Hepatocyte (in vitro differentiated cells): ENCODE measurements around the gene ARID4B. TPM values are rescaled to one million over a fixed set of nuclear protein-coding genes. Genes with fewer than 3 reads are reported as not detected.

Experiments used
- DNase-seq: peaks from one replicate; pipeline ENCODE4 v3.0.0-alpha.2; 2016; ENCODE audit warnings: low spot score
- H2AFZ ChIP-seq: fragments of 200-600 bp; sonication (generic); 2 replicates; pipeline ENCODE4 v1.6.0; 2016; ENCODE audit warnings: antibody characterized with exemption, mild to moderate bottlenecking
- H3K27ac ChIP-seq: fragments of 200-600 bp; sonication (generic); 2 replicates; pipeline ENCODE4 v1.5.1; 2016; ENCODE audit warnings: mild to moderate bottlenecking
- H3K27me3 ChIP-seq: fragments of 200-600 bp; sonication (generic); 2 replicates; pipeline ENCODE4 v1.6.1; 2016
- H3K36me3 ChIP-seq: fragments of 200-600 bp; sonication (generic); replicated peaks from 2 replicates; pipeline ENCODE4 v1.5.1; 2016; ENCODE audit warnings: low read depth; ENCODE audit not compliant: insufficient read depth
- H3K4me1 ChIP-seq: fragments of 200-600 bp; sonication (generic); 2 replicates; pipeline ENCODE4 v1.5.1; 2016; ENCODE audit warnings: mild to moderate bottlenecking, moderate library complexity; ENCODE audit not compliant: insufficient read depth
- H3K4me2 ChIP-seq: fragments of 200-600 bp; sonication (generic); 2 replicates; pipeline ENCODE4 v1.6.0; 2016
- H3K4me3 ChIP-seq: fragments of 200-600 bp; sonication (generic); 2 replicates; pipeline ENCODE4 v1.5.1; 2016; ENCODE audit warnings: mild to moderate bottlenecking
- H3K79me2 ChIP-seq: fragments of 200-600 bp; sonication (generic); 2 replicates; pipeline ENCODE4 v1.6.0; 2017; ENCODE audit warnings: mild to moderate bottlenecking
- H3K9me2 ChIP-seq: fragments of 200-600 bp; sonication (generic); replicated peaks from 2 replicates; pipeline ENCODE4 v1.6.0; 2017; ENCODE audit warnings: mild to moderate bottlenecking; ENCODE audit not compliant: insufficient read depth
- H3K9me3 ChIP-seq: fragments of 200-600 bp; sonication (generic); 2 replicates; pipeline ENCODE4 v1.5.1; 2016; ENCODE audit warnings: low read depth, mild to moderate bottlenecking
- H4K20me1 ChIP-seq: fragments of 200-600 bp; sonication (generic); 2 replicates; pipeline ENCODE4 v1.6.0; 2016; ENCODE audit warnings: mild to moderate bottlenecking; ENCODE audit not compliant: insufficient read depth, poor library complexity, severe bottlenecking
- CTCF ChIP-seq: fragments of 200-600 bp; sonication (generic); IDR thresholded peaks from 2 replicates; pipeline ENCODE4 v1.5.1; 2016; ENCODE audit warnings: antibody characterized with exemption, mild to moderate bottlenecking; ENCODE audit not compliant: poor library complexity
- EZH2 ChIP-seq: fragments of 200-600 bp; sonication (generic); IDR thresholded peaks from 2 replicates; pipeline ENCODE4 v1.6.1; 2016; ENCODE audit warnings: antibody characterized with exemption, mild to moderate bottlenecking, borderline replicate concordance
- EZH2phosphoT487 ChIP-seq: fragments of 200-600 bp; sonication (generic); IDR thresholded peaks from one replicate; pipeline ENCODE4 v1.6.1; 2018; ENCODE audit warnings: antibody characterized with exemption, mild to moderate bottlenecking, low read depth, moderate library complexity; ENCODE audit not compliant: unreplicated experiment, severe bottlenecking
- WGBS: methylation state at CpG from one replicate; pipeline ENCODE4 v1.1.6; 2016; ENCODE audit warnings: low lambda C conversion rate; ENCODE audit errors: missing lambda C conversion rate; 5-methylcytosine and 5-hydroxymethylcytosine counted together
- polyA plus RNA-seq: library from polyadenylated mRNA; unstranded; fragments of >200 nt; fragmentation: Nextera tagmentation; extraction: Ambion mirVana; gene quantifications from 2 replicates; pipeline ENCODE4 v1.2.1, GENCODE V29; 2016
- total RNA-seq: library from RNA; depleted of rRNA; stranded (reverse); fragments of >200 nt; gene quantifications from 2 replicates; pipeline ENCODE4 v1.2.3, GENCODE V29; 2014

The ARID4B gene
- total and polyA plus RNA-seq, 2 experiments from 2014 or later: 29.4 to 35.0 TPM

- no peak overlapping the region for H3K4me2 ChIP-seq
- no peak overlapping the region for H3K4me3 ChIP-seq
- H3K36me3 ChIP-seq: no peaks in the 10 kb centered on the region
- no peaks in the 10 kb centered on the region for H3K9me2 ChIP-seq
- no peaks in the 10 kb centered on the region for H3K9me3 ChIP-seq
- TF ChIP-seq CTCF (no peak), EZH2phosphoT487 (no peak), EZH2 (no peak)
- DNase-seq: no peak
- H2AFZ ChIP-seq: no peak overlapping the region
- H3K27me3 ChIP-seq: no peaks in the 10 kb centered on the region
- no peak overlapping the region for H3K27ac ChIP-seq
- no peaks in the 10 kb centered on the region for H3K4me1 ChIP-seq
- H3K79me2 ChIP-seq: no peaks in the 10 kb centered on the region
- 87% methylated on average over 3 of the region's 3 CpGs for WGBS
- H4K20me1 ChIP-seq: no peaks in the 10 kb centered on the region
Observed at GRCh38 chr1:235351441-235351840, 23.5 kb upstream of the ARID4B start.

- no peak overlapping the region for H3K27ac ChIP-seq
- H3K9me2 ChIP-seq: no peaks in the 10 kb centered on the region
- TF ChIP-seq EZH2: no peak
- no peak for TF ChIP-seq CTCF
- no peak for TF ChIP-seq EZH2phosphoT487
- peaks cover 4% of the 10 kb centered on the region for H3K79me2 ChIP-seq
- H4K20me1 ChIP-seq: no peaks in the 10 kb centered on the region
- H3K9me3 ChIP-seq: no peaks in the 10 kb centered on the region
- no peaks in the 10 kb centered on the region for H3K36me3 ChIP-seq
- H3K4me2 ChIP-seq: no peak overlapping the region
- H3K4me3 ChIP-seq: no peak overlapping the region
- H3K4me1 ChIP-seq: no peaks in the 10 kb centered on the region
- no peak for DNase-seq
- 95% methylated on average over 5 of the region's 5 CpGs for WGBS
- no peaks in the 10 kb centered on the region for H3K27me3 ChIP-seq
- H2AFZ ChIP-seq: no peak overlapping the region
Observed at GRCh38 chr1:235343726-235344125, 15.7 kb upstream of the ARID4B start.

GRCh38 chr1:235342471-235342870, 14.5 kb upstream of the ARID4B start:
- H3K27ac ChIP-seq: no peak overlapping the region
- no peaks in the 10 kb centered on the region for H3K27me3 ChIP-seq
- WGBS: 89% methylated on average over 3 of the region's 3 CpGs
- H3K36me3 ChIP-seq: no peaks in the 10 kb centered on the region
- peaks cover 16% of the 10 kb centered on the region for H3K79me2 ChIP-seq
- no peaks in the 10 kb centered on the region for H3K4me1 ChIP-seq
- H3K4me3 ChIP-seq: no peak overlapping the region
- no peaks in the 10 kb centered on the region for H4K20me1 ChIP-seq
- no peak overlapping the region for H3K4me2 ChIP-seq
- no peak for DNase-seq
- TF ChIP-seq EZH2 (no peak), CTCF (no peak), EZH2phosphoT487 (no peak)
- no peaks in the 10 kb centered on the region for H3K9me2 ChIP-seq
- no peaks in the 10 kb centered on the region for H3K9me3 ChIP-seq
- no peak overlapping the region for H2AFZ ChIP-seq

- Histone ChIP-seq H3K79me2 (peaks cover 21% of the 10 kb centered on the region), H3K27me3 (no peaks in the 10 kb centered on the region), H4K20me1 (no peaks in the 10 kb centered on the region), H3K9me3 (no peaks in the 10 kb centered on the region), H3K9me2 (no peaks in the 10 kb centered on the region), H3K27ac (no peak overlapping the region), H3K4me1 (no peaks in the 10 kb centered on the region), H3K4me3 (no peak overlapping the region), H3K4me2 (no peak overlapping the region), H3K36me3 (no peaks in the 10 kb centered on the region), H2AFZ (no peak overlapping the region)
- no peak for TF ChIP-seq EZH2
- no peak for TF ChIP-seq CTCF
- no peak for TF ChIP-seq EZH2phosphoT487
- WGBS: 71% methylated on average over 6 of the region's 6 CpGs
- no peak for DNase-seq
Observed at GRCh38 chr1:235342039-235342438, 14.1 kb upstream of the ARID4B start.
